ENCODE measurements around the gene ARID5A. TPM values are rescaled to one million over a fixed set of nuclear protein-coding genes. Genes with fewer than 3 reads are reported as not detected.

ARID5A gene
- total and polyA plus RNA-seq, 10 of the 15 experiments (the other 5 are each of a cell fraction or from before 2014, with no cell fraction given), result 0.76 to 87.1 (median 37.6) TPM

DNA sequence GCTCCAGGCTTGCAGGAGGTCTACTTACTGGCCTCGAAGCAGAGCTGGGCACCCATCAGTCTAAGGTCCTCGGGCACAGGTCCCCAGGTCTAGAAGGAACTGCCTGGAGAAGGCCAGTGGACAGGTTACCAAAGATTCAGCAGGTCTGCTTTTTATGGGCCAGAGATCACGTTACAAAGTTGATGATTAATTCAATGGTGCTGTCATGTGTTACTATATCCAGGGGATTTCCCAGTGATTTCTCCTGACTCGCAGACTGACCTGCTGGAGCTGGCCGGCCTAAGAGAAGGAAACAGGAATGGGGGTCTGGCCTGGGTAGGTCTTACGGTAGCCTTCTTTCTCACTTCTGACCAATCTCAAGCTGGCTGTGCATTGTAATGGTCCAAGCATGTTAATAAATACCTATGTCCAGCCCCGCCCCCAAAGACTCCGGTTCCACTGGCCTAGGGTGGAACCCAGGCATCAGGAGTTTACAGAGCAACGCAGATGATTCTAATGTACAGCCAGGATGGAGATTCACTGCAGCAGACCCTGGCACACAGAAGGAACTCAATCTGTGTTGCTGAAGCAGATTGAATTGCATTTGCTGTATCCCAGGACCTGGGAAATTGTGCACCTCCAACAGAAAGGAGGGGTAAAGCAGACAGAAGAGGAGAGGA, 31.2 kb upstream of the ARID5A start, which contains the start of gene NEURL3:
NEURL3 (minus strand) TSS at position 127 of the 659 bp plus-strand sequence; CDS start at position 56, 71 bp downstream.
- Histone ChIP-seq H4K20me1 (ENCODE audit: control insufficient read depth, insufficient read depth) (no peaks in the 10 kb centered on the region), H3K27ac (ENCODE audit: control insufficient read depth, insufficient read depth) (no peak within 1 kb of the TSS), H3K4me1 (ENCODE audit: control insufficient read depth, insufficient read depth, low read length) (peaks cover 49% of the 10 kb centered on the region), H3K79me2 (ENCODE audit: control insufficient read depth, insufficient read depth, low read length) (no peaks in the 10 kb centered on the region), H3K36me3 (ENCODE audit: control insufficient read depth in 2 of 2, insufficient read depth in 2 of 2, low read length in 1 of 2) (no peaks in the 10 kb centered on the region), H3K27me3 (replicated peaks in 1 of 2; ENCODE audit: control insufficient read depth in 2 of 2, insufficient read depth in 2 of 2, low read length in 1 of 2) (no peaks in the 10 kb centered on the region), H3K4me2 (ENCODE audit: control insufficient read depth, insufficient read depth) (no peak within 1 kb of the TSS), H3K9me3 (replicated peaks; ENCODE audit: control insufficient read depth, insufficient read depth, low read length) (no peaks in the 10 kb centered on the region), H3K9ac (ENCODE audit: control insufficient read depth, insufficient read depth, low read length) (no peak within 1 kb of the TSS), H3K4me3 (no peak within 1 kb of the TSS), H2AFZ (ENCODE audit: control insufficient read depth, low read depth, low read length) (no peak within 1 kb of the TSS)
- WGBS (ENCODE audit: insufficient coverage, insufficient replicate concordance, low lambda C conversion rate, missing lambda C conversion rate), result 61% methylated on average over 9 of the region's 9 CpGs
- in situ Hi-C loops (cut with MboI), result loop anchor here (5.0 kb wide), 2 partner anchors 33 to 98 kb away; no protein-coding TSS in a partner anchor
- ChIA-PET SMC1A (ENCODE audit: uncharacterized antibody, unreplicated experiment) (interaction anchor here (0.9 to 8.1 kb wide), 11 partner anchors 10 to 98 kb away, joined by 4 to 123 read pairs (median 5); no protein-coding TSS in a partner anchor), RAD21 (ENCODE audit: unreplicated experiment) (interaction anchor here (1.2 to 9.9 kb wide), 10 partner anchors 13 to 98 kb away, joined by 3 to 144 read pairs (median 5); no protein-coding TSS in a partner anchor), POLR2A (interaction anchor here (0.6 to 1.6 kb wide), 10 partner anchors 11 to 42 kb away, joined by 3 to 7 read pairs (median 4); no protein-coding TSS in a partner anchor), CTCF (interaction anchor here (1.0 to 13.0 kb wide), 10 partner anchors 12 to 513 kb away, joined by 3 to 307 read pairs (median 6); no protein-coding TSS in a partner anchor)
- DNase-seq (ENCODE audit: low read depth, low spot score), result no peak
- TF ChIP-seq, protein P1, sequence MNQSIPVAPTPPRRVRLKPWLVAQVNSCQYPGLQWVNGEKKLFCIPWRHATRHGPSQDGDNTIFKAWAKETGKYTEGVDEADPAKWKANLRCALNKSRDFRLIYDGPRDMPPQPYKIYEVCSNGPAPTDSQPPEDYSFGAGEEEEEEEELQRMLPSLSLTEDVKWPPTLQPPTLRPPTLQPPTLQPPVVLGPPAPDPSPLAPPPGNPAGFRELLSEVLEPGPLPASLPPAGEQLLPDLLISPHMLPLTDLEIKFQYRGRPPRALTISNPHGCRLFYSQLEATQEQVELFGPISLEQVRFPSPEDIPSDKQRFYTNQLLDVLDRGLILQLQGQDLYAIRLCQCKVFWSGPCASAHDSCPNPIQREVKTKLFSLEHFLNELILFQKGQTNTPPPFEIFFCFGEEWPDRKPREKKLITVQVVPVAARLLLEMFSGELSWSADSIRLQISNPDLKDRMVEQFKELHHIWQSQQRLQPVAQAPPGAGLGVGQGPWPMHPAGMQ (IDR thresholded peaks at IDR 0.05; ENCODE audit: borderline replicate concordance), result no peak
- TF ChIP-seq BHLHE40 (IDR thresholded peaks at IDR 0.05; ENCODE audit: borderline replicate concordance in 1 of 2, low read depth in 2 of 2, low read length in 1 of 2), result peak in 1 of 2 experiments; percentile 60; a peak in 1 of 4 replicates
- TF ChIP-seq EP300 (IDR thresholded peaks at IDR 0.05; ENCODE audit: borderline replicate concordance in 1 of 2, control insufficient read depth in 1 of 2, low read depth in 2 of 2, low read length in 2 of 2), result no peak
- no peak for TF ChIP-seq SIN3A (IDR thresholded peaks at IDR 0.05; ENCODE audit: low read depth, low read length)
- no peak for TF ChIP-seq STAT1 (conservative IDR thresholded peaks at IDR 0.05)
- no peak for TF ChIP-seq RCOR1 (conservative IDR thresholded peaks at IDR 0.05; ENCODE audit: low read depth, low read length)
- TF ChIP-seq GABPA (IDR thresholded peaks at IDR 0.05; ENCODE audit: low read depth), result no peak
- no peak for TF ChIP-seq SREBF1 (IDR thresholded peaks at IDR 0.05; ENCODE audit: low read length)
- no peak for TF ChIP-seq NFYB (IDR thresholded peaks at IDR 0.05; ENCODE audit: insufficient read depth, low read depth, low read length)
- TF ChIP-seq IKZF1 (conservative IDR thresholded peaks at IDR 0.05), result 0 out of 2 replicates have a peak, but pooled peaks have one; percentile 36
- TF ChIP-seq NFYA (IDR thresholded peaks at IDR 0.05; ENCODE audit: borderline replicate concordance, low read depth, low read length), result no peak
- TF ChIP-seq, protein P2, sequence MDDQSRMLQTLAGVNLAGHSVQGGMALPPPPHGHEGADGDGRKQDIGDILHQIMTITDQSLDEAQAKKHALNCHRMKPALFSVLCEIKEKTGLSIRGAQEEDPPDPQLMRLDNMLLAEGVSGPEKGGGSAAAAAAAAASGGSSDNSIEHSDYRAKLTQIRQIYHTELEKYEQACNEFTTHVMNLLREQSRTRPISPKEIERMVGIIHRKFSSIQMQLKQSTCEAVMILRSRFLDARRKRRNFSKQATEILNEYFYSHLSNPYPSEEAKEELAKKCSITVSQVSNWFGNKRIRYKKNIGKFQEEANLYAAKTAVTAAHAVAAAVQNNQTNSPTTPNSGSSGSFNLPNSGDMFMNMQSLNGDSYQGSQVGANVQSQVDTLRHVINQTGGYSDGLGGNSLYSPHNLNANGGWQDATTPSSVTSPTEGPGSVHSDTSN (IDR thresholded peaks at IDR 0.05; ENCODE audit: insufficient replicate concordance, low read depth, low read length), result no peak
- TF ChIP-seq RAD51 (IDR thresholded peaks at IDR 0.05), result peak; percentile 40; the same call in 1 of the 2 replicates
- no peak for TF ChIP-seq SP1 (IDR thresholded peaks at IDR 0.05; ENCODE audit: low read depth, low read length)
- TF ChIP-seq ETV6 (conservative IDR thresholded peaks at IDR 0.05 in 1 of 2, IDR thresholded peaks at IDR 0.05 in 1 of 2; ENCODE audit: borderline replicate concordance in 1 of 2, low read depth in 1 of 2), result no peak
- TF ChIP-seq, protein P3, sequence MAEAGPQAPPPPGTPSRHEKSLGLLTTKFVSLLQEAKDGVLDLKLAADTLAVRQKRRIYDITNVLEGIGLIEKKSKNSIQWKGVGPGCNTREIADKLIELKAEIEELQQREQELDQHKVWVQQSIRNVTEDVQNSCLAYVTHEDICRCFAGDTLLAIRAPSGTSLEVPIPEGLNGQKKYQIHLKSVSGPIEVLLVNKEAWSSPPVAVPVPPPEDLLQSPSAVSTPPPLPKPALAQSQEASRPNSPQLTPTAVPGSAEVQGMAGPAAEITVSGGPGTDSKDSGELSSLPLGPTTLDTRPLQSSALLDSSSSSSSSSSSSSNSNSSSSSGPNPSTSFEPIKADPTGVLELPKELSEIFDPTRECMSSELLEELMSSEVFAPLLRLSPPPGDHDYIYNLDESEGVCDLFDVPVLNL (IDR thresholded peaks at IDR 0.05; ENCODE audit: low read depth, low read length), result no peak
- ATAC-seq, result no peak
- intact Hi-C loops (cut with micrococcal nuclease; ENCODE audit: unreplicated experiment), result no loop called here
- no peak for FAIRE-seq
- no TSS peak for BruUV-seq (replicated peaks)

Measured in GM12878 (cell line).